ENCODE data around the gene PAM16.

PAM16 gene

GRCh38 chr16:4371357-4372000 is 20.4 kb upstream of the PAM16 start, which contains the start of gene VASN:
VASN (plus strand) TSS chr16:4371848; CDS start chr16:4380878, 9,030 bp downstream.
- DNase-seq (ENCODE audit: low read depth) = peak; percentile 74

- DNase-seq (ENCODE audit: low read depth) = peak; percentile 86
These were observed 19.6 kb upstream of the PAM16 start for GRCh38 chr16:4370570-4371356.

GRCh38 chr16:4370151-4370550 is 19.0 kb upstream of the PAM16 start:
- no peak for DNase-seq (ENCODE audit: low read depth)

- DNase-seq (ENCODE audit: low read depth) = no peak
These were observed 18.0 kb upstream of the PAM16 start for GRCh38 chr16:4369007-4369733.

GRCh38 chr16:4367393-4367856 is 16.3 kb upstream of the PAM16 start:
- no peak for DNase-seq (ENCODE audit: low read depth)

GRCh38 chr16:4366016-4366415 is 14.9 kb upstream of the PAM16 start:
- DNase-seq (ENCODE audit: low read depth) = no peak

GRCh38 chr16:4365615-4366014 is 14.5 kb upstream of the PAM16 start:
- DNase-seq (ENCODE audit: low read depth) = no peak

- DNase-seq (ENCODE audit: low read depth) = no peak
These were observed 13.9 kb upstream of the PAM16 start for GRCh38 chr16:4365014-4365406.

- no peak for DNase-seq (ENCODE audit: low read depth)
These were observed 13.3 kb upstream of the PAM16 start for GRCh38 chr16:4364196-4365013.

GRCh38 chr16:4362476-4363135 is 11.5 kb upstream of the PAM16 start:
- DNase-seq (ENCODE audit: low read depth) = no peak

- DNase-seq (ENCODE audit: low read depth) = no peak
These were observed 10.8 kb upstream of the PAM16 start for GRCh38 chr16:4361944-4362311.

GRCh38 chr16:4361033-4361943 is 10.2 kb upstream of the PAM16 start:
- no peak for DNase-seq (ENCODE audit: low read depth)

GRCh38 chr16:4360538-4361021 is 9.5 kb upstream of the PAM16 start:
- DNase-seq (ENCODE audit: low read depth) = no peak

- no peak for DNase-seq (ENCODE audit: low read depth)
These were observed 8.8 kb upstream of the PAM16 start for GRCh38 chr16:4359914-4360313.

- DNase-seq (ENCODE audit: low read depth) = no peak
These were observed 7.9 kb upstream of the PAM16 start for GRCh38 chr16:4358831-4359561.

- DNase-seq (ENCODE audit: low read depth) = no peak
These were observed 7.1 kb upstream of the PAM16 start for GRCh38 chr16:4358236-4358635.

- no peak for DNase-seq (ENCODE audit: low read depth)
These were observed 5.7 kb upstream of the PAM16 start for GRCh38 chr16:4356820-4357219.

GRCh38 chr16:4354512-4355409 is 3.6 kb upstream of the PAM16 start:
- no peak for DNase-seq (ENCODE audit: low read depth)
